ENCODE results near the gene S100A14. TPM values are rescaled to one million over a fixed set of nuclear protein-coding genes. Genes with fewer than 3 reads are reported as not detected.

The S100A14 gene
- total and polyA plus RNA-seq, 2 of the 13 experiments (the other 11 are each of a cell fraction or from before 2014, with no cell fraction given) = 1.4 to 7.7 TPM

DNA sequence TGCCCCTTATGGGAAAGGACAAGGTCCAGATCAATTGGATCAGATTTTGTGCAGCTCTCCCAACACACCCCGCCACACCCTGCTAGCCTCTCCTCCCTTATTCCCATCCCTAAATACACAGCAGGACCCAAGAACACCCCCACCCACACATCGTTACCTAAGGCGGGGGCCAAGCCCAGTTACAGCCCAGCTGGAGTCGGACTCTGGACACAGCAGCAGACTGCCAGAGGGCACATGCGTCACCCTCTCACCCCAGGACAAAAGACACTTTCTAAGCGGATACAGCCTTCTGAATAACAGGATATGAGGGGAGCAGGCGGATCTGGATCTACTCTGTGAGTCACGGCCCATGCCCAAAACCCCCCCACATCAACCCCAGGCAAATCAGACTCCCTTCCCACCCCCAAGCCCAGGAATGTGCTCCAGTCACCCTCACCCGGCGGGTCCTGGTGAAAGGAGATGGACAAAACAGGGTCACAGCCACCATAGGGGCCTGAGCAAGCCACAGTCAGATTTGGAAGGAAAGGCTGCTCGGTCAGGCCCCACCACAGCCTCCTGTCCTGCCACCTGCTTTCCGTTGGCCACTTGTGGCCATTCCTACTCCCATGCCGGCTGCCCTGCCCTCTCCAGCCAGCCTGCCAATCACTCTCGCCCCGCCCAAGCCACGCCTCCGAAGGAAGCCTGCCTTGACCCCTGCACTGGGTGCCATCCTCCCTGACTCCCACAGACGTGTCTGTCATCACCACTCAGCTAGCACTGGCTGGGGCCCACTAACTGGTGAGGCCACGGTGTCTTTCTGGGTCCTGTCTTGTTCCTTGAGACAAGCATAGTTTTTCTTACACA, 7.2 kb downstream of the S100A14 start (continued):
- TF ChIP-seq, protein P1, sequence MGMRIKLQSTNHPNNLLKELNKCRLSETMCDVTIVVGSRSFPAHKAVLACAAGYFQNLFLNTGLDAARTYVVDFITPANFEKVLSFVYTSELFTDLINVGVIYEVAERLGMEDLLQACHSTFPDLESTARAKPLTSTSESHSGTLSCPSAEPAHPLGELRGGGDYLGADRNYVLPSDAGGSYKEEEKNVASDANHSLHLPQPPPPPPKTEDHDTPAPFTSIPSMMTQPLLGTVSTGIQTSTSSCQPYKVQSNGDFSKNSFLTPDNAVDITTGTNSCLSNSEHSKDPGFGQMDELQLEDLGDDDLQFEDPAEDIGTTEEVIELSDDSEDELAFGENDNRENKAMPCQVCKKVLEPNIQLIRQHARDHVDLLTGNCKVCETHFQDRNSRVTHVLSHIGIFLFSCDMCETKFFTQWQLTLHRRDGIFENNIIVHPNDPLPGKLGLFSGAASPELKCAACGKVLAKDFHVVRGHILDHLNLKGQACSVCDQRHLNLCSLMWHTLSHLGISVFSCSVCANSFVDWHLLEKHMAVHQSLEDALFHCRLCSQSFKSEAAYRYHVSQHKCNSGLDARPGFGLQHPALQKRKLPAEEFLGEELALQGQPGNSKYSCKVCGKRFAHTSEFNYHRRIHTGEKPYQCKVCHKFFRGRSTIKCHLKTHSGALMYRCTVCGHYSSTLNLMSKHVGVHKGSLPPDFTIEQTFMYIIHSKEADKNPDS (CRISPR knock-in tag; IDR thresholded peaks at IDR 0.05) = peak; percentile 26; the same call in 1 of the 2 replicates
- TF ChIP-seq EHMT2 (IDR thresholded peaks at IDR 0.05; ENCODE audit: borderline replicate concordance, low read depth, low read length) = no peak
- TF ChIP-seq ZNF816 (CRISPR knock-in tag; IDR thresholded peaks at IDR 0.05; ENCODE audit: borderline replicate concordance) = peak; percentile 69; the same call in 1 of the 2 replicates
- TF ChIP-seq ZBTB21 (CRISPR knock-in tag; IDR thresholded peaks at IDR 0.05) = no peak; the same call in 1 of the 2 replicates
- TF ChIP-seq, protein P2, sequence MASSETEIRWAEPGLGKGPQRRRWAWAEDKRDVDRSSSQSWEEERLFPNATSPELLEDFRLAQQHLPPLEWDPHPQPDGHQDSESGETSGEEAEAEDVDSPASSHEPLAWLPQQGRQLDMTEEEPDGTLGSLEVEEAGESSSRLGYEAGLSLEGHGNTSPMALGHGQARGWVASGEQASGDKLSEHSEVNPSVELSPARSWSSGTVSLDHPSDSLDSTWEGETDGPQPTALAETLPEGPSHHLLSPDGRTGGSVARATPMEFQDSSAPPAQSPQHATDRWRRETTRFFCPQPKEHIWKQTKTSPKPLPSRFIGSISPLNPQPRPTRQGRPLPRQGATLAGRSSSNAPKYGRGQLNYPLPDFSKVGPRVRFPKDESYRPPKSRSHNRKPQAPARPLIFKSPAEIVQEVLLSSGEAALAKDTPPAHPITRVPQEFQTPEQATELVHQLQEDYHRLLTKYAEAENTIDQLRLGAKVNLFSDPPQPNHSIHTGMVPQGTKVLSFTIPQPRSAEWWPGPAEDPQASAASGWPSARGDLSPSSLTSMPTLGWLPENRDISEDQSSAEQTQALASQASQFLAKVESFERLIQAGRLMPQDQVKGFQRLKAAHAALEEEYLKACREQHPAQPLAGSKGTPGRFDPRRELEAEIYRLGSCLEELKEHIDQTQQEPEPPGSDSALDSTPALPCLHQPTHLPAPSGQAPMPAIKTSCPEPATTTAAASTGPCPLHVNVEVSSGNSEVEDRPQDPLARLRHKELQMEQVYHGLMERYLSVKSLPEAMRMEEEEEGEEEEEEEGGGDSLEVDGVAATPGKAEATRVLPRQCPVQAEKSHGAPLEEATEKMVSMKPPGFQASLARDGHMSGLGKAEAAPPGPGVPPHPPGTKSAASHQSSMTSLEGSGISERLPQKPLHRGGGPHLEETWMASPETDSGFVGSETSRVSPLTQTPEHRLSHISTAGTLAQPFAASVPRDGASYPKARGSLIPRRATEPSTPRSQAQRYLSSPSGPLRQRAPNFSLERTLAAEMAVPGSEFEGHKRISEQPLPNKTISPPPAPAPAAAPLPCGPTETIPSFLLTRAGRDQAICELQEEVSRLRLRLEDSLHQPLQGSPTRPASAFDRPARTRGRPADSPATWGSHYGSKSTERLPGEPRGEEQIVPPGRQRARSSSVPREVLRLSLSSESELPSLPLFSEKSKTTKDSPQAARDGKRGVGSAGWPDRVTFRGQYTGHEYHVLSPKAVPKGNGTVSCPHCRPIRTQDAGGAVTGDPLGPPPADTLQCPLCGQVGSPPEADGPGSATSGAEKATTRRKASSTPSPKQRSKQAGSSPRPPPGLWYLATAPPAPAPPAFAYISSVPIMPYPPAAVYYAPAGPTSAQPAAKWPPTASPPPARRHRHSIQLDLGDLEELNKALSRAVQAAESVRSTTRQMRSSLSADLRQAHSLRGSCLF (CRISPR knock-in tag; IDR thresholded peaks at IDR 0.05; ENCODE audit: borderline replicate concordance) = no peak
- TF ChIP-seq ZNF484 (CRISPR knock-in tag; IDR thresholded peaks at IDR 0.05; ENCODE audit: borderline replicate concordance, low read depth) = no peak
- TF ChIP-seq SMARCC2 (IDR thresholded peaks at IDR 0.05) = no peak
- TF ChIP-seq MIXL1 (CRISPR knock-in tag; IDR thresholded peaks at IDR 0.05) = peak; percentile 27; the same call in 1 of the 2 replicates
- TF ChIP-seq CC2D1A (CRISPR knock-in tag; IDR thresholded peaks at IDR 0.05) = no peak
- TF ChIP-seq ZNF17 (CRISPR knock-in tag; IDR thresholded peaks at IDR 0.05) = no peak
- peak; percentile 50; the same call in 1 of the 2 replicates for TF ChIP-seq ZNF572 (CRISPR knock-in tag; IDR thresholded peaks at IDR 0.05)
- TF ChIP-seq PLRG1 (conservative IDR thresholded peaks at IDR 0.05) = no peak
- no peak; the same call in 1 of the 2 replicates for TF ChIP-seq SSRP1 (CRISPR knock-in tag; IDR thresholded peaks at IDR 0.05)
- TF ChIP-seq ZNF282 (IDR thresholded peaks at IDR 0.05; ENCODE audit: partially characterized antibody) = no peak
- TF ChIP-seq PAX8 (CRISPR knock-in tag; IDR thresholded peaks at IDR 0.05; ENCODE audit: borderline replicate concordance) = no peak
- 0 out of 2 replicates have a peak, but pooled peaks have one; percentile 31 for TF ChIP-seq ZNF644 (CRISPR knock-in tag; IDR thresholded peaks at IDR 0.05; ENCODE audit: low read depth)
- no peak for TF ChIP-seq KLF13 (CRISPR knock-in tag; IDR thresholded peaks at IDR 0.05)
- TF ChIP-seq ATF4 (CRISPR knock-in tag; IDR thresholded peaks at IDR 0.05) = 0 out of 4 replicates have a peak, but pooled peaks of 1 of the 2 experiments have one; percentile 51
- no peak for TF ChIP-seq ZNF260 (CRISPR knock-in tag; IDR thresholded peaks at IDR 0.05; ENCODE audit: borderline replicate concordance, low read depth)
- TF ChIP-seq GPN1 (CRISPR knock-in tag; IDR thresholded peaks at IDR 0.05; ENCODE audit: borderline replicate concordance) = no peak

All from HepG2 (cell line).